ENCODE measurements around the gene TSPYL4. TPM values are rescaled to one million over a fixed set of nuclear protein-coding genes. Genes with fewer than 3 reads are reported as not detected.

The TSPYL4 gene
- total RNA-seq, 1 donor from 2014 or later: 27.6 TPM

DNA sequence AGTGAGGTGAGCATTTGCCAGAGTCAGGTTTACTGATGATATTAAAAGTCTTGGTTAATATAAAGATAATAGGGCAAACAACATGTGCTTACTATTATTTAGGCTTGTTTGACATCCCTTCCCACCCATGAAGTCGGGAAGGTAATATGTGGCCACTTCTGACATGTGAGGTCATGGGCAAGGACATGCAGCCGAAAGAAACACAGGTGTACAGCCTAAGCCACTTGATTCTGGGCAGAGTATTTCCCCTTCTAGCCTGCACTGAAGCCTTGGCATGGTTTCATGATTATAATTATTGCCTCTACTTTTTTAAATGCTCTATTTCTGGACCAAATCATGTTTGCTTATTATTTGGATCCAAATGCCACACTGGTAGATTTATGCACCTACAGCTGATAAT, 52.3 kb downstream of the TSPYL4 start:
- no peak for DNase-seq (ENCODE audit: low spot score)
- Mint-ChIP-seq H3K36me3 (ENCODE audit: low read depth) (no peaks in the 10 kb centered on the region), H3K27me3 (ENCODE audit: low read depth) (no peaks in the 10 kb centered on the region), H3K4me1 (ENCODE audit: low read depth) (peaks cover 21% of the 10 kb centered on the region), H3K9me3 (ENCODE audit: low read depth) (no peaks in the 10 kb centered on the region), H3K4me3 (ENCODE audit: unreplicated experiment) (no peak overlapping the region), H3K27ac (ENCODE audit: unreplicated experiment) (no peak overlapping the region)
- TF ChIP-seq, protein P1, sequence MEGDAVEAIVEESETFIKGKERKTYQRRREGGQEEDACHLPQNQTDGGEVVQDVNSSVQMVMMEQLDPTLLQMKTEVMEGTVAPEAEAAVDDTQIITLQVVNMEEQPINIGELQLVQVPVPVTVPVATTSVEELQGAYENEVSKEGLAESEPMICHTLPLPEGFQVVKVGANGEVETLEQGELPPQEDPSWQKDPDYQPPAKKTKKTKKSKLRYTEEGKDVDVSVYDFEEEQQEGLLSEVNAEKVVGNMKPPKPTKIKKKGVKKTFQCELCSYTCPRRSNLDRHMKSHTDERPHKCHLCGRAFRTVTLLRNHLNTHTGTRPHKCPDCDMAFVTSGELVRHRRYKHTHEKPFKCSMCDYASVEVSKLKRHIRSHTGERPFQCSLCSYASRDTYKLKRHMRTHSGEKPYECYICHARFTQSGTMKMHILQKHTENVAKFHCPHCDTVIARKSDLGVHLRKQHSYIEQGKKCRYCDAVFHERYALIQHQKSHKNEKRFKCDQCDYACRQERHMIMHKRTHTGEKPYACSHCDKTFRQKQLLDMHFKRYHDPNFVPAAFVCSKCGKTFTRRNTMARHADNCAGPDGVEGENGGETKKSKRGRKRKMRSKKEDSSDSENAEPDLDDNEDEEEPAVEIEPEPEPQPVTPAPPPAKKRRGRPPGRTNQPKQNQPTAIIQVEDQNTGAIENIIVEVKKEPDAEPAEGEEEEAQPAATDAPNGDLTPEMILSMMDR (IDR thresholded peaks at IDR 0.05): no peak

DNA sequence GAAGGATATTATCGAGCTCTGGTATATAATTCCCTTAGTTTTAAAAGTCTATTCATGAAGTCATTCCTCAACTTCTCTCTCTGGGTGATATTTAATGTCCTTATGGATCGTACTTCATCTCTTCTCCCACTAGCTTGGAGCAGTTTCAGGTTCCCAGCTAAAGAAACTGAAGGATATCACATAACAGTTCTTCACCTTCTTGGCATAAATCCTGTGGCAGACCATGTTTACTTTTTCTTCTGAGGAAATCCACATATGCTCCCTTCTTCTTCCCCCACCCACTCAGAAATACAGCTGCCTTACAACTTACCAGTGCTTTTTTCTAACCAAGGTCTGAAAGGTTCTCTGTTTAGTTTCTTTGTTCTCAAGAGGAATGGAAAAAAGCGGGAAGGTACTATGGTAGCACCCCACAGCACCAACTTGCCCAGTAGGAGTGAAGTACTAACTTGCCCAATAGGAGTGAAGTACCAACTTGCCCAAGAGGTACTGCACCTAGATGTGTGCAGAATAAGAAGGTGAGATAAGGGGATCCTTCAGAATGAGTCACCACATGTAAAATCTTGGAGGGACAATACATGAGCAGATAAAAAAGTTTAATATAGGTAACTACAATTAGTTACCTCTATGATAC, 53.1 kb downstream of the TSPYL4 start:
- peaks cover 18% of the 10 kb centered on the region for H3K4me1 Mint-ChIP-seq (ENCODE audit: low read depth)
- H3K36me3 Mint-ChIP-seq (ENCODE audit: low read depth): no peaks in the 10 kb centered on the region
- H3K27me3 Mint-ChIP-seq (ENCODE audit: low read depth): no peaks in the 10 kb centered on the region
- no peak overlapping the region for H3K27ac Mint-ChIP-seq (ENCODE audit: unreplicated experiment)
- H3K4me3 Mint-ChIP-seq (ENCODE audit: unreplicated experiment): no peak overlapping the region
- H3K9me3 Mint-ChIP-seq (ENCODE audit: low read depth): no peaks in the 10 kb centered on the region
- TF ChIP-seq, protein P1 (IDR thresholded peaks at IDR 0.05): no peak
- DNase-seq (ENCODE audit: low spot score): no peak

Other genes starting within 250 kb of the TSPYL4 start
- gene FRK, start 193.2 kb downstream of the TSPYL4 start, total RNA-seq: 0.60 to 1.1 TPM (median 1.1 TPM) in 3 replicates
- 20.5 to 21.2 TPM (median 20.6 TPM) in 3 replicates for gene NT5DC1, start 153.2 kb downstream of the TSPYL4 start, total RNA-seq
- gene COL10A1, start 127.9 kb downstream of the TSPYL4 start, total RNA-seq: 0.10 to 0.21 TPM in 2 of 3 replicates, not detected in the other
- 66.0 to 76.8 TPM (median 67.4 TPM) in 3 replicates for gene TSPYL1, start 25.9 kb upstream of the TSPYL4 start, total RNA-seq
- 71.9 to 95.0 TPM (median 78.0 TPM) in 3 replicates for gene DSE, start 116.9 kb upstream of the TSPYL4 start, total RNA-seq
- 1.9 to 3.6 TPM (median 2.7 TPM) in 3 replicates for gene CALHM6, start 207.3 kb upstream of the TSPYL4 start, total RNA-seq